Natural killer cell (primary cell): ENCODE measurements around the gene SMARCC1. TPM values are rescaled to one million over a fixed set of nuclear protein-coding genes. Genes with fewer than 3 reads are reported as not detected.

Experiments
- ATAC-seq, 3 donors: fragments of 150-1000 bp in 2 of 3; fragments of 200-7000 bp in 1 of 3; cut with Tn5 transposase; 1 replicate in 1 of 3; 2 replicates in 2 of 3; pipeline ENCODE4 v1.10.0; 2021; ENCODE audit warnings: mild to moderate bottlenecking in 2 of 3, moderate library complexity in 2 of 3
- DNase-seq, 2 donors: peaks; one replicate each; pipeline versions ENCODE4 v3.0.0 to v3.0.0-alpha.2; 2013 to 2021; ENCODE audit warnings: mixed read lengths in 1 of 2
- H3K27ac ChIP-seq: one replicate; pipeline ENCODE4 v1.5.1; 2013; ENCODE audit warnings: mild to moderate bottlenecking, low read length
- H3K27me3 ChIP-seq: one replicate; pipeline ENCODE4 v1.6.1; 2013; ENCODE audit warnings: low read length; ENCODE audit not compliant: control insufficient read depth, insufficient read depth
- H3K36me3 ChIP-seq: one replicate; pipeline ENCODE4 v1.6.1; 2013; ENCODE audit warnings: low read length; ENCODE audit not compliant: control insufficient read depth, insufficient read depth
- H3K4me1 ChIP-seq: one replicate; pipeline ENCODE4 v1.6.1; 2013; ENCODE audit warnings: low read length; ENCODE audit not compliant: control insufficient read depth, insufficient read depth
- H3K4me3 ChIP-seq: one replicate; pipeline ENCODE4 v1.5.1; 2013; ENCODE audit warnings: low read length
- H3K9me3 ChIP-seq: one replicate; pipeline ENCODE4 v1.6.1; 2013; ENCODE audit warnings: low read length; ENCODE audit not compliant: control insufficient read depth, insufficient read depth
- H3K27ac Mint-ChIP-seq, 2 donors: one replicate each; pipeline ENCODE4 v1.8.0; 2022; ENCODE audit warnings: mild to moderate bottlenecking in 2 of 2, mixed read lengths in 2 of 2, moderate library complexity in 1 of 2
- H3K27me3 Mint-ChIP-seq, 2 donors: one replicate each; pipeline ENCODE4 v1.8.0; 2022; ENCODE audit warnings: low read depth in 2 of 2, mixed read lengths in 2 of 2
- H3K36me3 Mint-ChIP-seq: one replicate; pipeline ENCODE4 v1.8.0; 2022; ENCODE audit warnings: mixed read lengths
- H3K4me1 Mint-ChIP-seq, 2 donors: one replicate each; pipeline ENCODE4 v1.8.0; 2022; ENCODE audit warnings: mixed read lengths in 2 of 2
- H3K4me3 Mint-ChIP-seq: one replicate; pipeline ENCODE4 v1.8.0; 2022; ENCODE audit warnings: mild to moderate bottlenecking, moderate library complexity, mixed read lengths
- H3K9me3 Mint-ChIP-seq, 2 donors: one replicate each; pipeline ENCODE4 v1.8.0; 2022; ENCODE audit warnings: mixed read lengths in 2 of 2
- CTCF ChIP-seq: fragments of 200-600 bp; IDR thresholded peaks from one replicate; pipeline ENCODE4 v1.8.0; 2022; ENCODE audit warnings: antibody characterized with exemption
- WGBS: methylation state at CpG from one replicate; pipeline ENCODE4 v1.1.7; 2013; ENCODE audit warnings: missing lambda C conversion rate; ENCODE audit not compliant: insufficient coverage; 5-methylcytosine and 5-hydroxymethylcytosine counted together
- intact Hi-C: fragments of 100-400 bp; cut with micrococcal nuclease; formaldehyde crosslinking; loops from one replicate; pipeline ENCODE4 v1.14.2; 2022
- total RNA-seq, 4 donors: library from RNA; stranded (reverse); fragments of 120-200 nt in 1 of 4; gene quantifications; one replicate each; pipeline versions ENCODE4 v1.2.3 to v1.2.4, GENCODE V29; 2013 to 2022

Gene SMARCC1
- total RNA-seq, 3 donors from 2014 or later (not counting 1 experiment from before 2014, with no cell fraction given) = 96.1 to 108 (median 102) TPM

GRCh38 chr3:47607335-47607734, 174.4 kb downstream of the SMARCC1 start:
- no peak overlapping the region for H3K4me3 Mint-ChIP-seq
- H3K4me1 ChIP-seq = no peaks in the 10 kb centered on the region
- H3K36me3 ChIP-seq = peaks cover 57% of the 10 kb centered on the region
- H3K4me3 ChIP-seq = no peak overlapping the region
- 100% methylated on average over 1 of the region's 2 CpGs for WGBS
- no peak for TF ChIP-seq CTCF
- no peaks in the 10 kb centered on the region for H3K36me3 Mint-ChIP-seq
- no peaks in the 10 kb centered on the region for H3K27me3 Mint-ChIP-seq
- ATAC-seq (no peak), DNase-seq (no peak)
- intact Hi-C loops = no loop called here
- H3K9me3 Mint-ChIP-seq = no peaks in the 10 kb centered on the region
- H3K27me3 ChIP-seq = no peaks in the 10 kb centered on the region
- H3K9me3 ChIP-seq = no peaks in the 10 kb centered on the region
- no peak overlapping the region for H3K27ac Mint-ChIP-seq
- no peaks in the 10 kb centered on the region for H3K4me1 Mint-ChIP-seq
- no peak overlapping the region for H3K27ac ChIP-seq

DNA sequence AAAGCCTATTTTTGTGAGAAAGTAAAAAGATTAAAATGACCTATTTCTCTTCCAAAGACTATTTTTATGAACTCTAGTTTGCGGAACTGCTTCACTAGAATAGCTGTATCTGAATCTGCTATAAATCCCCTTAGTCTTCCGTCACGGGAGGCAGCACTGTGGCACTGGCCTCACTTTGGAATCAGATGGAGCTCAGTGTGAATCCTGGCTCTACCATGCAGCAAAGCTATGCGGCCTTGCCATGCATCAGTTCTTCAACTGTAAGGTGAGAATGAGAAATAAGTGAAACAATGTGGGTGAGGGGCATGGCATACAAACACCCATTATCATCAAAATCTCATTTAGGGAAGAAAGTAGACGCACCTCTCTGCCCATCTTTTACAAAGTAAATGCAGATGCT, 175.5 kb downstream of the SMARCC1 start:
- Histone ChIP-seq H3K4me3 (no peak overlapping the region), H3K9me3 (no peaks in the 10 kb centered on the region), H3K4me1 (no peaks in the 10 kb centered on the region), H3K27me3 (no peaks in the 10 kb centered on the region), H3K27ac (no peak overlapping the region), H3K36me3 (peaks cover 53% of the 10 kb centered on the region)
- Mint-ChIP-seq H3K27ac (no peak overlapping the region), H3K36me3 (no peaks in the 10 kb centered on the region), H3K27me3 (no peaks in the 10 kb centered on the region), H3K4me3 (no peak overlapping the region), H3K9me3 (no peaks in the 10 kb centered on the region), H3K4me1 (peaks cover 0 to under 1% of the 10 kb centered on the region in 2 donors)
- TF ChIP-seq CTCF = no peak
- WGBS = 100% methylated on average over 4 of the region's 5 CpGs
- ATAC-seq = no peak
- intact Hi-C loops = no loop called here
- no peak for DNase-seq

DNA sequence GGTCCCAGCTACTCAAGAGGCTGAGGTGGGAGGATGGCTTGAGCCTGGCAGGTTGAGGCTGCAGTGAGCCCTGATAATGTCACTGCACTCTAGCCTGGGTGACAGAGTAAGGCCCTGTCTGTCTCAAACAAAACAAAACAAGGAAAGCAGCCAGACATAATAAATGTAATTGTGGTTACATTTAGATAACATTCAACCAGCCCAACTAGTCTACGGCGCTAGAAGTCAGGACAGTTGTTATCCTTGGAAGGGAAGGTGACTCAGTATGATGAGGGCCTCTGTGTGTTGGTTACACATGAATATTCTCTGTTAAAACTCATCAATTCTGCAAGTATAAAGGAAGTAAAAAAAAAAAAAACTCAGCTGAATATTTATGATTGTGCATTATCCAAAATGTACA, 176.0 kb downstream of the SMARCC1 start:
- Histone ChIP-seq H3K4me3 (no peak overlapping the region), H3K27me3 (no peaks in the 10 kb centered on the region), H3K4me1 (no peaks in the 10 kb centered on the region), H3K36me3 (peaks cover 53% of the 10 kb centered on the region), H3K27ac (no peak overlapping the region), H3K9me3 (no peaks in the 10 kb centered on the region)
- ATAC-seq = no peak
- no peak for DNase-seq
- Mint-ChIP-seq H3K9me3 (no peaks in the 10 kb centered on the region), H3K36me3 (no peaks in the 10 kb centered on the region), H3K27me3 (no peaks in the 10 kb centered on the region), H3K4me3 (no peak overlapping the region), H3K4me1 (peaks cover 0 to 5% of the 10 kb centered on the region in 2 donors), H3K27ac (no peak overlapping the region)
- intact Hi-C loops = no loop called here
- no peak for TF ChIP-seq CTCF
- no CpG with 5 or more reads among the region's 2 CpGs for WGBS

DNA sequence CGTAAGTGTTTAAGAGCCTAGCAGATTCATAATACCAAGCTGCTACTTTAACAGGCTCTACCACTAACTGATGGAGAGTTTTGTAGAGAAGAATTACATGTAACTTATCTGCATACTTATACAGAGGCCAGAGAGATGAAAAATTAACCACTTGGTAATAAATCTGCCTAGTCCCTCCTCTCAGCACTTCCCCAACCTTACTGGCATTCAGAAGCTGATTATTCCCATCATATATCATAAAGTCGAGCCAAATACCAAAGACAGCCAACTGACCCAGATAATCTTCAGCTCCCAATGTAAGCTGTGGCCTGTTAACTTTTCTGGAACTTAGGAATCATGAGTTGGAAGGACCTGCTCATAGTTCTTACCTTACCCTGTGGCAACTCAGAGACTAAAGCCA, 177.5 kb downstream of the SMARCC1 start:
- no peak for ATAC-seq
- no peak overlapping the region for H3K4me3 Mint-ChIP-seq
- H3K4me1 Mint-ChIP-seq = peaks cover 0 to 7% of the 10 kb centered on the region in 2 donors
- Histone ChIP-seq H3K4me1 (no peaks in the 10 kb centered on the region), H3K27ac (no peak overlapping the region), H3K27me3 (no peaks in the 10 kb centered on the region), H3K9me3 (no peaks in the 10 kb centered on the region), H3K4me3 (no peak overlapping the region), H3K36me3 (peaks cover 45% of the 10 kb centered on the region)
- 82% methylated on average over 1 of the region's 2 CpGs for WGBS
- no peak overlapping the region for H3K27ac Mint-ChIP-seq
- no peak for DNase-seq
- H3K36me3 Mint-ChIP-seq = no peaks in the 10 kb centered on the region
- H3K9me3 Mint-ChIP-seq = no peaks in the 10 kb centered on the region
- H3K27me3 Mint-ChIP-seq = no peaks in the 10 kb centered on the region
- intact Hi-C loops = no loop called here
- TF ChIP-seq CTCF = no peak
